SW480 (cell line): ENCODE results near the gene HRNR.

Source experiments
- DNase-seq: peaks from one replicate; pipeline ENCODE4 v3.0.0-alpha.2; 2016; ENCODE audit warnings: low spot score

HRNR gene

DNA sequence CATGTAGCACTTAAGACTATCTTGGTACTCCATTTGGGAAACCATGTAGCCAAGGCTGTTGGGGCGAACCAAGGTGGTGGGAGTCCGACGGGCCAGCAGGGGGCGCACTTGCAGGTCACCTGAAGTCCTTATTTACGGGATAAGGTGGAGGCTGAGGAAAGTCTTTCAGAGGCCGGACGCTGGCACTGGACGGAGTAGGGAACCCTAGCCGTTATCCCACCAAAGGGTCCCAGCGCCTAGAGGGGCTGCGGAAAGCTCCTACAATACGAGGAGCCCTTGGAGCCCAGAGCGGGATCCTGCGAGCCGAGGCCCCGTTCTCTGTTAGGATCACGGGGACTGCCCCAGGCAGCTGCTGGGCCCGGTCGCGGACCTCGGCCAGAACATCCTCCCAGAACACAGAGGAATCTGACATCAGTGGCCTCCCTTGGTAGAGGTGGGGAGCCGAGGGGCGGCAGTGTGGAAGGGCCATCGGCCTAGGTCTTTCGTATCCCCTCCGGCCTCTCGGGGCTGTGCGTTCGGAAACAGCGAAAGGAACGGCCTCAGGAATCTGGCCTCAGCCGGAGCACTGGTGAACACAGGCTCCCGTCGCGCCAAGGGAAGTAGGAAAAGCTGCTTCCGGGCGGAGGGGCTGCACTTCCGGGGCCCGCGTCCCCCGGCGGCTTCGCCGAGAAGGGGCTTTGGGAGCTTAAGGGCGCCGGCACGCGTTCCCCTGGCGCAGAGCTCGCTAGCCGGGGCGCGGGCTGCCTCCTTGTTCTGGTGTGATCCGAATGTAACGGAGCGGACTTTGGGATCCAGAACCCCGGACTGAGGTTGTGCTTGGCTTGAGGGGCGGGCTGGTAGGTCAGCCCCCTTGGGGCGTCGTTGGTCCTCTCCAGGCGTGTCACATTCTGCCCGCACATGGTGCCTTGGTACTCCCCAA lies 35.1 kb downstream of the HRNR start:
- peak; percentile 63 for DNase-seq

DNA sequence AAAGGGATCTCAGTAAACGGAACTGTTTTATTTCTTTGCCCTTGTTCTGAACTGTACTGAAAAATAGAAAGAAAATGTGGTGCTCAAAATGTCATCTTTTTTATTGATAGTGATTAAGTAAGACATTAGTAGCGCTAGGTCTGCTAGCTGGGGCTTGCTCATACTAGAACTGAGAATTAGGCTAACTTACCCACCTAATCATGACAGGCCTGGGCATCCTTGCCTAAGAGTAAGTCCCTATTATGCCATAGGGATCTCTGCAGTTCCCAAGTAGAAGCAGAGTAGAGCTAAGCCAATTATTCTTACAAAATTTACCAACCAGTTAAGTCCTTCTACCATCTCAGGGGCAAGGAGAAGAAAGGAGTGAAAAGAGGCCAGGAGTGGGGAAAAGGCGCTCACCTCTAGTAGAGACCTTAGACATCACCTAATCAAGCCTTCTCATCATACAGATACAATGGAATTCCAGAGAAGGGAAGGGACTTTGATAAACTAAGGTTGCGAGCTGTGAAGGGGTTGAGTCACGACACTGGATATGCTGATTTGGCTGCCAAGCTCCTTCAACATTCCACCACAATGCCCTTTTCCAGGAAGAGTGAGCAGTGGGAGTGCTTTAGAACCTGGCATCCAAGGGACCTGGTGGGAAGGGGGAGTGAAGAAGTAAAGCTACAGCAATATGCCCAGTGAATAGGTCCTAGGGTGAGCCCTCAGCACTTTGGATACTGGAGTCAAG lies 37.3 kb downstream of the HRNR start:
- no peak for DNase-seq

- DNase-seq = peak; percentile 85
These were observed 38.2 kb downstream of the HRNR start for GRCh38 chr1:152185544-152186391.

- peak; percentile 21 for DNase-seq
These were observed 41.0 kb downstream of the HRNR start for GRCh38 chr1:152182944-152183361.

DNA sequence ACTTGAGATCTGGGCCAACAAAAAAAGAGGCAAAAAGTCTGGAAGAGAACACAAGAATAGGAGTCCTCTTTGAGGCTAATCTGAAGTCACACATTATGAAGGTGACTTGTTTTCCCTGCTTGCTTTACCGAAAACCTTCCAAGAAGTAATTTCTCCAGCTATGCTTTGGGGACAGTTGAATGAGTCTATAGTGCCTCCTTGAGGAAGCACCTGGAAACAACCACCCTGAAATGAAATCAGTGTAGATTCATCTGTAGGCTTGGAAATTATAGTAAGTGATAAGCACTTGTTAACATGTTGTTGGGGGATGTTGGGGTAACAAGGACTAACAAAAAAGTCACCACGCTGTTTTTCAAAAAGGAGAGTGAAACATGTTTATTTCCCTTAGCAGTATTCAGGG lies 41.6 kb downstream of the HRNR start:
- peak; percentile 17 for DNase-seq

DNA sequence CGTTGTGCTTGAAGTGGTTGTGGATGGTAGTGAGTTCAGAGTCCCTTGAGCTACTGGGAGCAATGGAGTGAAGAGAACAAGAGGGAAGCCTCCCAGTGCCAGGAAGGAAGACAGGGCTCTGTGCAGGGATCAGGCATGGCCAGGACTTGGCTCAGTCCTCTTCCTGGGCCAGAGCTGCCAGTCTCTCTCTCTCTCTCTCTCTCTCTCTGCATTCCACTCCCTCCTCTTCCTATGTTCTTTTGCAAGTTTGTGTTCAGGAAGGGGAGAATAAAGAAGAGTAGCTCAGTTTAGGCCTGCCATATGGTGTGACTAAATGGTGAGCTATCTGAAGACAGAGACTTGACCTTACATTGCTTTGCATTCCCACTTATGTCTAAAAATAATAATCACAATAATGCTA lies 44.4 kb downstream of the HRNR start:
- no peak for DNase-seq

- no peak for DNase-seq
These were observed 53.6 kb downstream of the HRNR start for GRCh38 chr1:152170287-152170905.

GRCh38 chr1:152169366-152170025 lies 54.5 kb downstream of the HRNR start:
- no peak for DNase-seq

DNA sequence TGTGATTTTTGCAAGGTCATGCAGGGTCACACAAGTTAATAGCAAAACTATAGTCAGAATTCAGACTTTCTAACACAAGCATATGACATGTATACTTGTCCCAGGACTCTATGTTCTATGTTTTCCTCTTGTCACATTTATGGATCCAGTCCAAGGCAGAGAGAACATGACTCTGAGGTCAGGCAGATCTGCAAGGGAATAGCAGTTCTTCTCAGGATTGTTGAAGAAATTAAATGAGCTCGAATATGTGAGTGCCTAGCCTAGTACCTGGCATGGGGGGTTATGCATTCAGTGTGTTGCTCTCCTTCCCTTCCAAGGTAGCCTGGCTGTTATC lies 55.5 kb downstream of the HRNR start:
- no peak for DNase-seq

DNA sequence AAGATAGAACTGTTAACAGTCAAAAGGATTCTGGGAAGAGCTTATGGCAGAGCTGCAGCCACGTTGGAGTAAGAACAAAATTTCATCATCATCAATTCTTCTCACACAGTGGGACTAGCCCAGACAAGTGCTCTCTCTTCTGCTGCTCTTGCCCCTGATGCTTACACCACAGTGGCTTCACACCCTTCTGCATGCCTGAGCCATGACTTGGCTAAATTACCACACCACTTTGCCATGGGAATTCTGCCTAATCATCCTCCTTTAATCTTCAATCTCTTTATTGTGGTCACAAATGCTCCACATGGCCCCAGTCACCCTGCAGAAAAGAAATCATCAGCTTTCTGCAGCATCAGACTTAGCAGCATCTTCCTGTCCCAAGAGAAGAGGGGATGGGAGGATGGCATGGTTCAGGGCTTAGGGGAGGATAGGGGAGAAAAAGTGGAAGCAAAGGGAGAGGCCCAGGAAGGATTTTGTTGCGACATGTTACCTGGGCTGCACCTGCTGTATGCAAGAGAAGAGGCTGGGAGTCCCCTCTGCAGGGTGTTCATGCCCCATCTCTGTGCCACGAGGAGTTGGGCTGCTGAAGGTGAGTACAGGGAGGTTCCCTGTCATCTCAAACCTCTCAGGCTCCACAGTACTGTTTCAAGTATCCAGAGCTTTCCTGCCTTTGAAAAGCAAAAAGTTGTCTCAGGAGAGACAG lies 56.0 kb downstream of the HRNR start:
- peak; percentile 98 for DNase-seq

DNA sequence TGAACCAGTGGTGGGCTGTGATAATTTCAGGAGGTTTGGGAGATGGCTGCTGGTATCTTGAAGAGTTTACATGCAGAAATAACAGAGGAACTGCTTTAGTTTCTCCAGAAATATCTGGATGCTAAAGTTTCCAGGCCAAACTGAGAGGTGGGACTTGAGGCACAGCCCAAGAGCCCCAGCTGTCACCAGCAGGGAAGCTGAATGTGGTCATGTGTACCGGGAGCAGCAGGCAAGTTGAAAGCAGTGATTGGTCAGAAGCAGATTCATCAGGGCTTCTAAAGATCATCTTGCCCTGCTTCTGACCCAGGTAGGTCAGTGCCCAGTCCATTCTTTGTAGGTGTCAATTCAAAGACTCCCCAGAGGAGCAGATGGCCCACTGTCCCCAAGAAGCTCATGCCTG lies 57.0 kb downstream of the HRNR start:
- DNase-seq = peak; percentile 20

DNA sequence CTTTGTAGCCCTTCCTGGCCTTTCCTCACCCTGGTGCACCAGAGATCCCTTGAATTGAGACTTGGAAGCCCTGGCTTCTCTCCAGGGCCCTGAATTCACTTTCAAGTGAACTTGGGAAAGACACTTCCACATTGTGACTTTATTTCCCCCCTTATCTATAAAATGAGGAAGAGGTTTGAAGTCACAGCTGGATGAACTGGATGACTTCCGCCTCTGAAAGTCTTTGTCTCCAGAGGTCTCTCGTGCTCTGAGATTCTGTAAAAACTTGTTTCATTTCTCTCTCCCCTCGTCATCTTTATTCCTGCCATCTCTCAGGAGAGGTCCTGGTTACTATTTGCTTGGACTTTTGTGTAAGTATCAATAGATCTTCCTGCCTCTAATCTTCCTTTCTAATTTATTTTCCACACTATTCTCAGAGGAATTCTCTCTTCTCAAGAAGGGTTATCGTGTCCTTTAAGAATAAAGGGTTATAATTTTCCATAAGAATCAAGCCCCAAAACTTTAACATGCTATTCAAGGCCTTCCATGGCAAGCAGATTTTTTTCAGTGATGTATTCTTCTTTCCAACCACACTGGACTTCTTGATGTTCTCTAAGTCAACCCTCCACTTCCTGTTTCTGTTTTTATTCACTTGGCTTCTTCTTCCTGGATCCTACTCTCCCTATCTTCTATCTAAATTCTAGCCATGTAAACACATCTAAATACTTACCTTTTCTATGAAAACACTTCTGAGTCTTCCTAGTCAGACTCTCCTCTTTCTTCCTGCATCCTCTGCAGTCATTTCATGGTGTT lies 58.5 kb downstream of the HRNR start:
- no peak for DNase-seq

GRCh38 chr1:152164517-152165136 lies 59.4 kb downstream of the HRNR start:
- no peak for DNase-seq

DNA sequence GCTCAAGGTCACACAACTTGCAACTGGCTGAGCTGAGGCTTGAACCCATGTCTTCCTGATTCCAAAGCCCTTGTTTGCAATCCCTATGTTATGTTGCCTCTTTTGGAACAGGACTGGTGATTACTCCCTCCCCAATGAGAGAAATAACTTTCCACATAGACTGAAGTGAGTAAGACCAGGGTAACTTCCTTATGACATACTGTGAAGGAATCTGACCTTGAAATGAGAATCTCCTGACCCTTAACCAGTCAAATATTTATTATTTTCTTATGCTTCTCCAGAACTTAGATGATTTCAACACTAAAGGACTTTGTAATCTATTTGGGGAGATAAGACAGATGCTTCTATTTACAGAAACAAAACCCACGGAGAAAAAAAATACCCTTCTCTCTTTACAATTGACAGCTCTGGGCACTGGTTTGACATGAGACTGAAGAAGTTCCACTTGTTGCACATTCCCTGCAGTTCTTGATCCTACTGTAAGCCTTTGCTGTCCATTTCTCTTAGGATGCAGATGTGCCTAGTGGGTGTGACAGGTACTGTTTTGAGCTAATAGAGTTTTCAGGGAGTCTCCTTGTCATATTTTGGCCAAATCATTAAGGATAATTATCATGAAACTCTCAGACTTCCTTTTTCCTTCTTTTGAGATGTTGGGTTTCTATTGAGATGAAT lies 61.1 kb downstream of the HRNR start:
- peak; percentile 50 for DNase-seq
